A673 (cell line): ENCODE measurements around the gene FCHSD2. TPM values are rescaled to one million over a fixed set of nuclear protein-coding genes. Genes with fewer than 3 reads are reported as not detected.

Source experiments
- BruUV-seq: library from RNA; stranded (reverse); fragments of 400-500 nt; replicated peaks from 2 replicates; lab custom pipeline; 2021; lab: Mats Ljungman, UMichigan
- CTCF ChIA-PET: fragments of 300-600 bp; sonication (Branson Sonifier 250); formaldehyde crosslinking; loops from one replicate; lab custom pipeline; 2022; ENCODE audit warnings: antibody characterized with exemption; lab: Charles Lee
- POLR2A ChIA-PET: fragments of 300-600 bp; sonication (Branson Sonifier 250); formaldehyde crosslinking; loops from one replicate; lab custom pipeline; 2022; ENCODE audit warnings: antibody characterized with exemption; ENCODE audit not compliant: low non-redundant PET; lab: Charles Lee
- DNase-seq: peaks from one replicate; pipeline ENCODE4 v3.0.0-alpha.2; 2015; ENCODE audit warnings: low spot score
- H3K27ac ChIP-seq: fragments of 200-600 bp; sonication (generic); 2 replicates; pipeline ENCODE4 v1.5.1; 2016; ENCODE audit warnings: mixed run types, low read depth, mild to moderate bottlenecking, mixed read lengths, antibody characterized with exemption, low read length; ENCODE audit not compliant: poor library complexity, severe bottlenecking
- H3K27me3 ChIP-seq: fragments of 200-600 bp; sonication (generic); replicated peaks from 2 replicates; pipeline ENCODE4 v1.6.1; 2017; ENCODE audit warnings: mixed run types, low read depth, mild to moderate bottlenecking, mixed read lengths, antibody characterized with exemption, low read length; ENCODE audit not compliant: insufficient read depth, poor library complexity
- H3K36me3 ChIP-seq: fragments of 200-600 bp; sonication (generic); 2 replicates; pipeline ENCODE4 v1.6.1; 2016; ENCODE audit warnings: mixed run types, mild to moderate bottlenecking, mixed read lengths, antibody characterized with exemption, low read length; ENCODE audit not compliant: insufficient read depth, poor library complexity, severe bottlenecking
- H3K4me1 ChIP-seq: fragments of 200-600 bp; sonication (generic); 2 replicates; pipeline ENCODE4 v1.6.1; 2017; ENCODE audit warnings: mixed run types, mild to moderate bottlenecking, mixed read lengths, antibody characterized with exemption, low read length; ENCODE audit not compliant: insufficient read depth, poor library complexity, severe bottlenecking
- H3K4me3 ChIP-seq: fragments of 200-600 bp; sonication (generic); 2 replicates; pipeline ENCODE4 v1.5.1; 2016; ENCODE audit warnings: low read depth, mixed run types, mild to moderate bottlenecking, mixed read lengths, low read length; ENCODE audit not compliant: poor library complexity, severe bottlenecking
- H3K9me3 ChIP-seq: fragments of 200-600 bp; sonication (generic); 2 replicates; pipeline ENCODE4 v1.6.1; 2016; ENCODE audit warnings: mixed run types, low read depth, mild to moderate bottlenecking, mixed read lengths, antibody characterized with exemption, low read length; ENCODE audit not compliant: poor library complexity, severe bottlenecking
- CTCF ChIP-seq: fragments of 300-800, 200-600 bp; sonication (generic); conservative IDR thresholded peaks from 2 replicates; pipeline ENCODE4 v1.5.1; 2017; ENCODE audit warnings: low read depth, mild to moderate bottlenecking, antibody characterized with exemption, low read length, moderate library complexity, mixed read lengths
- EZH2 ChIP-seq: fragments of 200-600 bp; sonication (generic); IDR thresholded peaks from 2 replicates; pipeline ENCODE4 v1.6.1; 2017; ENCODE audit warnings: borderline replicate concordance, low read depth, mild to moderate bottlenecking, mixed read lengths, antibody characterized with exemption, low read length; ENCODE audit not compliant: poor library complexity, severe bottlenecking
- intact Hi-C: fragments of 100-400 bp; cut with micrococcal nuclease; formaldehyde crosslinking; loops from one replicate; pipeline ENCODE4 v1.10.0; 2022; ENCODE audit not compliant: unreplicated experiment
- total RNA-seq: library from RNA; stranded (reverse); gene quantifications from 2 replicates; pipeline ENCODE4 v1.2.3, GENCODE V29; 2021

Gene FCHSD2
- total RNA-seq, 1 experiment from 2014 or later: 44.7 TPM

GRCh38 chr11:72890881-72891280 is 251.2 kb downstream of the FCHSD2 start:
- no peak for TF ChIP-seq CTCF
- H3K9me3 ChIP-seq: no peaks in the 10 kb centered on the region
- intact Hi-C loops: no loop called here
- no peaks in the 10 kb centered on the region for H3K27me3 ChIP-seq
- no peak overlapping the region for H3K4me3 ChIP-seq
- no peaks in the 10 kb centered on the region for H3K4me1 ChIP-seq
- no peak for DNase-seq
- BruUV-seq: no TSS peak
- H3K27ac ChIP-seq: no peak overlapping the region
- ChIA-PET POLR2A (interaction anchor here (0.6 to 0.7 kb wide), 2 partner anchors 86 to 192 kb away, joined by 3 to 7 read pairs; no protein-coding TSS in a partner anchor), CTCF (no interaction called here)
- peaks cover 14% of the 10 kb centered on the region for H3K36me3 ChIP-seq

GRCh38 chr11:72886619-72887018 is 255.5 kb downstream of the FCHSD2 start:
- ChIA-PET CTCF (no interaction called here), POLR2A (no interaction called here)
- H3K27me3 ChIP-seq: no peaks in the 10 kb centered on the region
- no peak for TF ChIP-seq EZH2
- no peak for TF ChIP-seq CTCF
- peaks cover 14% of the 10 kb centered on the region for H3K36me3 ChIP-seq
- intact Hi-C loops: no loop called here
- no peaks in the 10 kb centered on the region for H3K9me3 ChIP-seq
- no peak overlapping the region for H3K27ac ChIP-seq
- no TSS peak for BruUV-seq
- DNase-seq: no peak
- H3K4me1 ChIP-seq: no peaks in the 10 kb centered on the region
- H3K4me3 ChIP-seq: no peak overlapping the region

GRCh38 chr11:72885749-72886609 is 256.1 kb downstream of the FCHSD2 start:
- ChIA-PET CTCF (no interaction called here), POLR2A (no interaction called here)
- H3K27ac ChIP-seq: no peak overlapping the region
- H3K4me3 ChIP-seq: no peak overlapping the region
- intact Hi-C loops: no loop called here
- no peaks in the 10 kb centered on the region for H3K4me1 ChIP-seq
- no peaks in the 10 kb centered on the region for H3K9me3 ChIP-seq
- TF ChIP-seq CTCF: no peak
- no peak for TF ChIP-seq EZH2
- H3K27me3 ChIP-seq: no peaks in the 10 kb centered on the region
- DNase-seq: no peak
- no TSS peak for BruUV-seq
- peaks cover 14% of the 10 kb centered on the region for H3K36me3 ChIP-seq
